Transverse colon (tissue), 3 donors: ENCODE results near the gene PAPOLA.

ENCODE experiments used
- CTCF ChIP-seq, 5 experiments: fragments of 200-600 bp in 3 of 5; fragments of 450-650 bp in 2 of 5; sonication (generic) in 3 of 5; IDR thresholded peaks; 1 replicate in 2 of 5; 2 replicates in 3 of 5; pipeline ENCODE4 v1.5.1; 2016 to 2017; ENCODE audit warnings: antibody characterized with exemption in 5 of 5, inconsistent platforms in 3 of 5, mild to moderate bottlenecking in 2 of 5, moderate library complexity in 1 of 5
- EP300 ChIP-seq: sonication (generic); formaldehyde crosslinking; IDR thresholded peaks from one replicate; pipeline ENCODE4 v1.6.1; 2017; ENCODE audit warnings: antibody characterized with exemption, low read depth

- TF ChIP-seq EP300 (no peak), CTCF (IDR thresholded peaks at IDR 0.05) (no peak)
Observed at GRCh38 chr14:96478119-96478518, 24.1 kb upstream of the PAPOLA start.
